Sigmoid colon (tissue), 7 donors: ENCODE results near the gene SPIRE1. TPM values are rescaled to one million over a fixed set of nuclear protein-coding genes. Genes with fewer than 3 reads are reported as not detected.

Experiments used
- DNase-seq: peaks from one replicate; pipeline ENCODE4 v3.0.0-alpha.2; 2019
- H3K27ac ChIP-seq, 4 donors: fragments of 200-600 bp; sonication (generic); one replicate each; pipeline ENCODE4 v1.5.1; 2016 to 2019; ENCODE audit warnings: mild to moderate bottlenecking in 1 of 4
- H3K27me3 ChIP-seq, 3 donors: fragments of 200-600 bp; sonication (generic); one replicate each; pipeline ENCODE4 v1.5.1; 2019; ENCODE audit warnings: mild to moderate bottlenecking in 1 of 3
- H3K36me3 ChIP-seq, 4 donors: fragments of 200-600 bp; sonication (generic); one replicate each; pipeline ENCODE4 v1.5.1; 2016 to 2019
- H3K4me1 ChIP-seq, 4 donors: fragments of 200-600 bp; sonication (generic); one replicate each; pipeline ENCODE4 v1.5.1; 2017 to 2019
- H3K4me3 ChIP-seq, 4 donors: fragments of 200-600 bp; sonication (generic); one replicate each; pipeline ENCODE4 v1.5.1; 2017 to 2019; ENCODE audit warnings: mild to moderate bottlenecking in 2 of 4, moderate library complexity in 1 of 4
- H3K9me3 ChIP-seq, 4 donors: fragments of 200-600 bp in 3 of 4; sonication (generic) in 3 of 4; one replicate each; pipeline versions ENCODE4 v1.5.1 to v1.6.1; 2013 to 2019
- EP300 ChIP-seq, 4 donors: sonication (generic); formaldehyde crosslinking; IDR thresholded peaks; one replicate each; pipeline ENCODE4 v1.6.1; 2017; ENCODE audit warnings: antibody characterized with exemption in 4 of 4
- POLR2A ChIP-seq, 2 donors: fragments of 450-650 bp; IDR thresholded peaks; one replicate each; pipeline ENCODE4 v1.6.1; 2016; ENCODE audit warnings: antibody characterized with exemption in 2 of 2, mild to moderate bottlenecking in 2 of 2, moderate library complexity in 2 of 2
- POLR2AphosphoS5 ChIP-seq, 4 donors: sonication (generic); formaldehyde crosslinking; IDR thresholded peaks; one replicate each; pipeline ENCODE4 v1.6.1; 2017; ENCODE audit warnings: antibody characterized with exemption in 4 of 4
- WGBS, 2 donors: extraction: QIAGEN DNeasy Blood & Tissue Kit; methylation state at CpG; one replicate each; pipeline ENCODE4 v1.1.7; 2013; 5-methylcytosine and 5-hydroxymethylcytosine counted together
- intact Hi-C: fragments of 100-400 bp; cut with DNase I; formaldehyde crosslinking; loops from one replicate; pipeline ENCODE4 v1.15.1; 2023
- polyA plus RNA-seq, 3 donors: library from polyadenylated mRNA; stranded (reverse); fragments of 200-250 nt; gene quantifications; one replicate each; pipeline ENCODE4 v1.2.3, GENCODE V29; 2013
- total RNA-seq, 4 donors: library from RNA; depleted of rRNA; stranded (reverse); fragments of >200 nt; gene quantifications; one replicate each; pipeline ENCODE4 v1.1.0, GENCODE V29; 2016
- TF ChIP-seq, protein P1 (sequence below), 4 experiments: fragments of 450-650 bp in 3 of 4; fragments of 200-600 bp in 1 of 4; IDR thresholded peaks; one replicate each; pipeline ENCODE4 v1.5.1; 2016 to 2019; ENCODE audit warnings: antibody characterized with exemption in 4 of 4, mild to moderate bottlenecking in 3 of 4, moderate library complexity in 2 of 4
- donor health status: healthy with polysubstance abuse.
- donor health status: Bipolar disorder and iron deficiency.
- donor health status: healthy.

SPIRE1 gene
- total and polyA plus RNA-seq, 7 donors = 2.1 to 31.6 (median 22.7) TPM

DNA sequence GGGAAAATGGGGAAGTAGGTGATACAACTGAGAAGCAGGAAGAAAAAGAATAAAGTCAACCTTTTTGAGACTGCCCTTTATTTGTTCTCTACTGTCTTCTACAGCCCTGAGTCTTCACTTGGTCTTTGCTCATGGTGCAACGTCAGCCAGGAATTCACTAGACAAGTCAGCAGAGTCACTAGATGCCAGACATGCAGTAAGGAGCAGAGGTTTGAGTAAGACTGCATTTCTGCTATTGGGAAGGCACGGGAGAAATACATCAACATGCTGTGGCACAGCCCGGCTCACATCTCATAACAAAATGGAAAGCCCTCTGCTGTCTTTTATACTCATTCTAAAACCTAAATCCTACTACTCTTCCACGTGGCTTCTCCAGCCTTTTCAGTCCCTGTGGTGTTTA, 183.0 kb downstream of the SPIRE1 start:
- H3K9me3 ChIP-seq = no peaks in the 10 kb centered on the region
- peaks cover 0 to 30% (median 0%) of the 10 kb centered on the region in 4 donors for H3K36me3 ChIP-seq
- WGBS, 2 donors = 78 to 86% methylated on average over 4 of the region's 4 CpGs
- H3K4me3 ChIP-seq = no peak overlapping the region
- TF ChIP-seq EP300 (IDR thresholded peaks at IDR 0.05) (no peak), POLR2AphosphoS5 (IDR thresholded peaks at IDR 0.05) (no peak), POLR2A (IDR thresholded peaks at IDR 0.05) (no peak)
- TF ChIP-seq, protein P1, sequence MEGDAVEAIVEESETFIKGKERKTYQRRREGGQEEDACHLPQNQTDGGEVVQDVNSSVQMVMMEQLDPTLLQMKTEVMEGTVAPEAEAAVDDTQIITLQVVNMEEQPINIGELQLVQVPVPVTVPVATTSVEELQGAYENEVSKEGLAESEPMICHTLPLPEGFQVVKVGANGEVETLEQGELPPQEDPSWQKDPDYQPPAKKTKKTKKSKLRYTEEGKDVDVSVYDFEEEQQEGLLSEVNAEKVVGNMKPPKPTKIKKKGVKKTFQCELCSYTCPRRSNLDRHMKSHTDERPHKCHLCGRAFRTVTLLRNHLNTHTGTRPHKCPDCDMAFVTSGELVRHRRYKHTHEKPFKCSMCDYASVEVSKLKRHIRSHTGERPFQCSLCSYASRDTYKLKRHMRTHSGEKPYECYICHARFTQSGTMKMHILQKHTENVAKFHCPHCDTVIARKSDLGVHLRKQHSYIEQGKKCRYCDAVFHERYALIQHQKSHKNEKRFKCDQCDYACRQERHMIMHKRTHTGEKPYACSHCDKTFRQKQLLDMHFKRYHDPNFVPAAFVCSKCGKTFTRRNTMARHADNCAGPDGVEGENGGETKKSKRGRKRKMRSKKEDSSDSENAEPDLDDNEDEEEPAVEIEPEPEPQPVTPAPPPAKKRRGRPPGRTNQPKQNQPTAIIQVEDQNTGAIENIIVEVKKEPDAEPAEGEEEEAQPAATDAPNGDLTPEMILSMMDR (IDR thresholded peaks at IDR 0.05) = no peak
- no peak for DNase-seq
- H3K27me3 ChIP-seq = no peaks in the 10 kb centered on the region
- H3K27ac ChIP-seq = no peak overlapping the region
- intact Hi-C loops = no loop called here
- no peaks in the 10 kb centered on the region for H3K4me1 ChIP-seq

DNA sequence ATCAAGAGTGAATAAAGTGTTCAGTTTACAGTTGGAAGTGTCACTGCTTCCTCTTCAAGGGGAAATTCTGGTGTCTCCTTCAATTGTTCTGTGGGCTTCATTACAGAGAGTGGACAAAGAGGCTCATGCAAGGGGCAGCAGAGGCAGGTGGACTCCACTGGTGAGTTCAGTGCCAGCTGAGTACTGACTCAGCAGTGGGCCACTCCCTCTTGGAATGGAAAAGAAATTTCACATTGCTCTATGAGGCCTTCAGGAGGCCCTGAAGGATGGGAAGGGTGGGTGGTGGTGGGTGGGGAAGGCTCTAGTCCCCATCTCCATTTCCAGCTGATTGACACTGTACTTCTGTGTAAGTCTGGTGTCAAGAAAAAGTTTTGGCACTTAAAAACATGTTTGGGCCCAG, 183.8 kb downstream of the SPIRE1 start:
- intact Hi-C loops = no loop called here
- no peak for DNase-seq
- no peaks in the 10 kb centered on the region for H3K9me3 ChIP-seq
- no peak overlapping the region for H3K4me3 ChIP-seq
- no peaks in the 10 kb centered on the region for H3K4me1 ChIP-seq
- TF ChIP-seq POLR2A (IDR thresholded peaks at IDR 0.05) (no peak), POLR2AphosphoS5 (IDR thresholded peaks at IDR 0.05) (no peak), EP300 (IDR thresholded peaks at IDR 0.05) (no peak)
- TF ChIP-seq, protein P1 (IDR thresholded peaks at IDR 0.05) = no peak
- H3K27ac ChIP-seq = no peak overlapping the region
- H3K36me3 ChIP-seq = peaks cover 0 to 30% (median 0%) of the 10 kb centered on the region in 4 donors
- no peaks in the 10 kb centered on the region for H3K27me3 ChIP-seq

DNA sequence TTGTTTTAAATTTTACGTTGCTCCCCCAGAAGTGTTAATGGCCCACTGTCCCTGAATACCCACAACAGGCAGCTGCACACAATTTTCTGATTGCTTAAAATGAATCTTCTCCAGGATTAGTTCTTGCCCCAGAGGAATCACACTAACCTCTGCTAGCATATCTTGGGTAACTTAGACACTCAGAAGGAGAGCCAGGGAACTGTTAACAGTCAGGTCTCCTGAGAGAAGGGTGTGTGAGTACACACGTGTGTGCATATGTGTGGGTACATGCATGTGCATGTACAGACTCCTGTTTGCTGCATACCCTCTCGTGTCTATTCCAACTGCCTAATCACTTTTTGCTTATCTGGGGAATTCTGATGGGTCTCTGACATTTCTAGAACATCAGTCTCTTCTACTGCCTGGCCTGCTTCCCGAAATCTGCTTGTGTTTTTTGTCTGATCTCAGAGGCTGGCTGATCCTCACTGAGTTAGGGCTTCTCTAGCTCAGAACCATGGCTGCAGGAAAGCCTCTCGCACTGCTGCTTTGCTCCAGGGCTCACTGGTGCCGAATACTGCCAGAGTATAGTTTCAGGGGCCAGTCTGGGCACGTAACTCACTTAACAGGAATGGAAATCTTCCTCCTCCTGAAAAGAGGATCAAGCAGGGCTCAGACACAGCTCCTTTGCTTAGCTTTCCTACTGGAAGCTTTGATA, 187.4 kb downstream of the SPIRE1 start:
- Histone ChIP-seq H3K27ac (no peak overlapping the region), H3K36me3 (peaks cover 0 to 9% (median 0%) of the 10 kb centered on the region in 4 donors), H3K4me1 (no peaks in the 10 kb centered on the region), H3K27me3 (no peaks in the 10 kb centered on the region), H3K4me3 (no peak overlapping the region), H3K9me3 (no peaks in the 10 kb centered on the region)
- TF ChIP-seq, protein P1 (IDR thresholded peaks at IDR 0.05) = no peak
- TF ChIP-seq EP300 (IDR thresholded peaks at IDR 0.05) = no peak
- TF ChIP-seq POLR2A (IDR thresholded peaks at IDR 0.05) = no peak
- no peak for TF ChIP-seq POLR2AphosphoS5 (IDR thresholded peaks at IDR 0.05)
- no peak for DNase-seq
- intact Hi-C loops = no loop called here
- WGBS, 2 donors = 83 to 88% methylated on average over 7 of the region's 7 CpGs

DNA sequence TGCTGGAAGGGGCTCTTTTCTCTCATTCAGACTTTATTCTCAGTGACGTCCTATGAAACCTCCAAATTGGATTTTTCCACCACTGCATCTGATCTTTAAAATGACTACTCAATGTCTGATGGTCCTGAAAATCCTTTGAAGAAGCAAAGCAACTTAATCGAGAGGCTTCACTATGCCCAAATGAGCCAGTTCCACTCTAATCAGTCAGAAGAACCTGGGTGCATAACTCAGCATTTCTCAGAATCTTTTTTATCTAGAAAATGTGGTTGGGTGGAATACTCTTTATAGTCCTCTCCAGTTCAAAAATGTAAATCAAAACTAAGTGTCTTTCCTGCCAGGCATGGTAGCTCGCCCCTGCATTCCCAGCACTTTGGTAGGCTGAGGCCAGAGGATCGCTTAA, 189.5 kb downstream of the SPIRE1 start:
- Histone ChIP-seq H3K4me1 (no peaks in the 10 kb centered on the region), H3K36me3 (peaks cover 0 to 14% (median 0%) of the 10 kb centered on the region in 4 donors), H3K27me3 (no peaks in the 10 kb centered on the region), H3K27ac (no peak overlapping the region), H3K4me3 (no peak overlapping the region), H3K9me3 (no peaks in the 10 kb centered on the region)
- intact Hi-C loops = no loop called here
- WGBS, 2 donors = 90 to 96% methylated on average over 4 of the region's 4 CpGs
- no peak for DNase-seq
- TF ChIP-seq POLR2AphosphoS5 (IDR thresholded peaks at IDR 0.05) = no peak
- TF ChIP-seq, protein P1 (IDR thresholded peaks at IDR 0.05) = no peak
- no peak for TF ChIP-seq POLR2A (IDR thresholded peaks at IDR 0.05)
- TF ChIP-seq EP300 (IDR thresholded peaks at IDR 0.05) = no peak

DNA sequence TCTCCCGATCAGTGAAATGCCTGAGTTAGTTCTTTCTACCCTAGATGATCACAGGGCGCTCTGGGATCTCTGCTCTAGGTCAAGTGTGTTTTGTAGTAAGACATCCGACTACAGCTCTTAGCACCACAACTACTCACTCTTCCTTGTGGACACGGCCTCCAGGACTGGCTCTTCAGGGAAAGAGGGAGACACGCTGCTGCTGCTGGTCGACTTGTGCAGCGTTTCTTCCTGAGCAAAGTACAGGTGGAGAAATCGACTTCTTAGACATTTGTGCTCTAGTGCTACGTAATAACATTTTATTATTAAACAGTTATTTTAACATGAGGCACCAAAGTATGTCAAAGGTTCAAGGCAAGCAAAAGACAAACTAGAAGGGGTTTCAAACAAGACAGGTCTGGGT, 193.2 kb downstream of the SPIRE1 start:
- Histone ChIP-seq H3K36me3 (peaks cover 0 to 50% (median 4%) of the 10 kb centered on the region in 4 donors), H3K4me1 (no peaks in the 10 kb centered on the region), H3K9me3 (no peaks in the 10 kb centered on the region), H3K4me3 (no peak overlapping the region), H3K27ac (no peak overlapping the region), H3K27me3 (no peaks in the 10 kb centered on the region)
- WGBS, 2 donors = 74 to 85% methylated on average over 9 of the region's 9 CpGs
- intact Hi-C loops = no loop called here
- no peak for DNase-seq
- TF ChIP-seq EP300 (IDR thresholded peaks at IDR 0.05) = no peak
- no peak for TF ChIP-seq POLR2AphosphoS5 (IDR thresholded peaks at IDR 0.05)
- TF ChIP-seq, protein P1 (IDR thresholded peaks at IDR 0.05) = no peak
- TF ChIP-seq POLR2A (IDR thresholded peaks at IDR 0.05) = no peak
